ENCODE measurements around the gene CD8B.

Gene CD8B

GRCh38 chr2:86785456-86785855 lies 76.2 kb downstream of the CD8B start:
- TF ChIP-seq, protein P1, sequence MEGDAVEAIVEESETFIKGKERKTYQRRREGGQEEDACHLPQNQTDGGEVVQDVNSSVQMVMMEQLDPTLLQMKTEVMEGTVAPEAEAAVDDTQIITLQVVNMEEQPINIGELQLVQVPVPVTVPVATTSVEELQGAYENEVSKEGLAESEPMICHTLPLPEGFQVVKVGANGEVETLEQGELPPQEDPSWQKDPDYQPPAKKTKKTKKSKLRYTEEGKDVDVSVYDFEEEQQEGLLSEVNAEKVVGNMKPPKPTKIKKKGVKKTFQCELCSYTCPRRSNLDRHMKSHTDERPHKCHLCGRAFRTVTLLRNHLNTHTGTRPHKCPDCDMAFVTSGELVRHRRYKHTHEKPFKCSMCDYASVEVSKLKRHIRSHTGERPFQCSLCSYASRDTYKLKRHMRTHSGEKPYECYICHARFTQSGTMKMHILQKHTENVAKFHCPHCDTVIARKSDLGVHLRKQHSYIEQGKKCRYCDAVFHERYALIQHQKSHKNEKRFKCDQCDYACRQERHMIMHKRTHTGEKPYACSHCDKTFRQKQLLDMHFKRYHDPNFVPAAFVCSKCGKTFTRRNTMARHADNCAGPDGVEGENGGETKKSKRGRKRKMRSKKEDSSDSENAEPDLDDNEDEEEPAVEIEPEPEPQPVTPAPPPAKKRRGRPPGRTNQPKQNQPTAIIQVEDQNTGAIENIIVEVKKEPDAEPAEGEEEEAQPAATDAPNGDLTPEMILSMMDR (IDR thresholded peaks at IDR 0.05; ENCODE audit: low read length) = no peak
- no peak for TF ChIP-seq EZH2 (IDR thresholded peaks at IDR 0.05; ENCODE audit: borderline replicate concordance, low read length)
- H3K79me2 ChIP-seq (ENCODE audit: insufficient read depth, low read length) = no peaks in the 10 kb centered on the region
- no peaks in the 10 kb centered on the region for H3K9me2 ChIP-seq (ENCODE audit: low read depth, low read length)

GRCh38 chr2:86783615-86784339 lies 77.9 kb downstream of the CD8B start:
- no peaks in the 10 kb centered on the region for H4K20me1 ChIP-seq (ENCODE audit: insufficient read depth, low read length)
- H3K4me3 ChIP-seq (ENCODE audit: low read depth, low read length, poor library complexity, severe bottlenecking) = no peak overlapping the region
- H3K9ac ChIP-seq (ENCODE audit: low read length) = no peak overlapping the region
- no peaks in the 10 kb centered on the region for H3F3A ChIP-seq (ENCODE audit: insufficient read depth, low read length)
- H3K9me2 ChIP-seq (ENCODE audit: low read depth, low read length) = no peaks in the 10 kb centered on the region
- H3K79me2 ChIP-seq (ENCODE audit: insufficient read depth, low read length) = no peaks in the 10 kb centered on the region
- no peak overlapping the region for H2AFZ ChIP-seq (ENCODE audit: low read length)
- no peaks in the 10 kb centered on the region for H3K4me1 ChIP-seq (ENCODE audit: insufficient read depth, low read length, severe bottlenecking)
- no peaks in the 10 kb centered on the region for H3K9me3 ChIP-seq (ENCODE audit: low read length)
- no peaks in the 10 kb centered on the region for H3K27me3 ChIP-seq (ENCODE audit: insufficient read depth, low read length)
- H3K36me3 ChIP-seq (ENCODE audit: insufficient read depth, low read length) = no peaks in the 10 kb centered on the region
- H3K4me2 ChIP-seq (ENCODE audit: low read length) = no peak overlapping the region
- no peak for TF ChIP-seq EZH2 (IDR thresholded peaks at IDR 0.05; ENCODE audit: borderline replicate concordance, low read length)
- TF ChIP-seq, protein P1 (IDR thresholded peaks at IDR 0.05; ENCODE audit: low read length) = no peak
- no peak overlapping the region for H3K27ac ChIP-seq (ENCODE audit: low read depth, low read length, poor library complexity, severe bottlenecking)

More at GRCh38 chr2:86785456-86785855, 76.2 kb downstream of the CD8B start:
- no peak overlapping the region for H2AFZ ChIP-seq (ENCODE audit: low read length)
- H3K4me1 ChIP-seq (ENCODE audit: insufficient read depth, low read length, severe bottlenecking) = no peaks in the 10 kb centered on the region
- no peaks in the 10 kb centered on the region for H3F3A ChIP-seq (ENCODE audit: insufficient read depth, low read length)
- no peak overlapping the region for H3K4me2 ChIP-seq (ENCODE audit: low read length)
- no peaks in the 10 kb centered on the region for H3K36me3 ChIP-seq (ENCODE audit: insufficient read depth, low read length)
- no peak overlapping the region for H3K9ac ChIP-seq (ENCODE audit: low read length)
- H3K4me3 ChIP-seq (ENCODE audit: low read depth, low read length, poor library complexity, severe bottlenecking) = no peak overlapping the region
- no peaks in the 10 kb centered on the region for H4K20me1 ChIP-seq (ENCODE audit: insufficient read depth, low read length)
- no peaks in the 10 kb centered on the region for H3K27me3 ChIP-seq (ENCODE audit: insufficient read depth, low read length)
- H3K9me3 ChIP-seq (ENCODE audit: low read length) = no peaks in the 10 kb centered on the region
- no peak overlapping the region for H3K27ac ChIP-seq (ENCODE audit: low read depth, low read length, poor library complexity, severe bottlenecking)

DNA sequence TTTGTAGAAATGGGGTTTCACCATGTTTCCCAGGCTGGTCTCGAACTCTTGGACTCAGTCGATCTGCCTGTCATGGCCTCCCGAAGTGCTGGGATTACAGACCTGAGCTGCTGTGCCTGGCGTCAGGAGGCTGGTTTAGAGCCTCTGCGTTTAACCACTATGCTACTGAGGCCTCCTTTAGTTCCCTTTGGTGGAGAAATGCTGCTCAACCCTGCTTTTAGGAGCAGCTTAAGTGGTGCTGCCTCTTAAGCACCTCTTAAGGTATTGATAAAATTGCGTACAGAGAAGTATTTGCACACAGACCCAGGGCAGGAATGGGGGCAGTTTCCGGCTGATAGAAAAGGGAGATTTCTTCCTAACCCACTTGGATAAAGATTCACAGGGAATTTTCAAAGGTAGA lies 78.9 kb downstream of the CD8B start:
- H3K9me3 ChIP-seq (ENCODE audit: low read length) = no peaks in the 10 kb centered on the region
- H3K27me3 ChIP-seq (ENCODE audit: insufficient read depth, low read length) = no peaks in the 10 kb centered on the region
- H3K4me1 ChIP-seq (ENCODE audit: insufficient read depth, low read length, severe bottlenecking) = no peaks in the 10 kb centered on the region
- no peak overlapping the region for H2AFZ ChIP-seq (ENCODE audit: low read length)
- H3K4me3 ChIP-seq (ENCODE audit: low read depth, low read length, poor library complexity, severe bottlenecking) = no peak overlapping the region
- no peaks in the 10 kb centered on the region for H3K36me3 ChIP-seq (ENCODE audit: insufficient read depth, low read length)
- no peaks in the 10 kb centered on the region for H4K20me1 ChIP-seq (ENCODE audit: insufficient read depth, low read length)
- no peaks in the 10 kb centered on the region for H3K79me2 ChIP-seq (ENCODE audit: insufficient read depth, low read length)
- H3K4me2 ChIP-seq (ENCODE audit: low read length) = no peak overlapping the region
- TF ChIP-seq, protein P1 (IDR thresholded peaks at IDR 0.05; ENCODE audit: low read length) = no peak
- no peak for TF ChIP-seq EZH2 (IDR thresholded peaks at IDR 0.05; ENCODE audit: borderline replicate concordance, low read length)
- H3F3A ChIP-seq (ENCODE audit: insufficient read depth, low read length) = no peaks in the 10 kb centered on the region
- H3K9ac ChIP-seq (ENCODE audit: low read length) = no peak overlapping the region
- H3K9me2 ChIP-seq (ENCODE audit: low read depth, low read length) = no peaks in the 10 kb centered on the region
- no peak overlapping the region for H3K27ac ChIP-seq (ENCODE audit: low read depth, low read length, poor library complexity, severe bottlenecking)
